ENCODE data around the gene SLC13A2. TPM values are rescaled to one million over a fixed set of nuclear protein-coding genes. Genes with fewer than 3 reads are reported as not detected.

Gene SLC13A2
- total RNA-seq, 5 donors from 2014 or later (not counting 1 experiment from before 2014, with no cell fraction given) = not detected

- no peaks in the 10 kb centered on the region for H3K4me1 Mint-ChIP-seq
- Histone ChIP-seq H3K36me3 (ENCODE audit: control insufficient read depth in 2 of 2, extremely low read depth in 1 of 2, insufficient read depth in 1 of 2, low read length in 1 of 2) (no peaks in the 10 kb centered on the region), H3K4me1 (ENCODE audit: control insufficient read depth in 1 of 2, extremely low read depth in 1 of 2, insufficient read depth in 2 of 2, low read length in 2 of 2) (no peaks in the 10 kb centered on the region), H3K27me3 (replicated peaks in 1 of 2; ENCODE audit: control insufficient read depth in 2 of 2, extremely low read depth in 1 of 2, insufficient read depth in 2 of 2, low read length in 1 of 2) (peaks cover 0 to 75% of the 10 kb centered on the region in 2 experiments), H3K4me3 (ENCODE audit: control insufficient read depth in 1 of 2, extremely low read depth in 1 of 2, low read length in 1 of 2) (no peak overlapping the region), H3K27ac (ENCODE audit: low read length) (no peak overlapping the region), H3K9me3 (no peaks in the 10 kb centered on the region)
- no CpG with 5 or more reads among the region's 3 CpGs for WGBS (ENCODE audit: insufficient coverage)
- no peaks in the 10 kb centered on the region for H3K9me3 Mint-ChIP-seq
- ATAC-seq (replicated peaks in 1 of 4) (no peak), DNase-seq (no peak)
- ChIA-PET CTCF (interaction anchor here in 1 of 2 donors (0.6 kb wide), 2 partner anchors 17 to 93 kb away, joined by 3 read pairs; no protein-coding TSS in a partner anchor), POLR2A (no interaction called here)
- H3K36me3 Mint-ChIP-seq = no peaks in the 10 kb centered on the region
- no peak overlapping the region for H3K27ac Mint-ChIP-seq
- H3K4me3 Mint-ChIP-seq = no peak overlapping the region
- H3K27me3 Mint-ChIP-seq = peaks cover 22 to 47% of the 10 kb centered on the region in 2 donors
Measured at GRCh38 chr17:28511858-28512461, 38.5 kb downstream of the SLC13A2 start.

- H3K27ac ChIP-seq (ENCODE audit: low read length) = no peak overlapping the region
- peaks cover 0 to 61% of the 10 kb centered on the region in 2 experiments for H3K27me3 ChIP-seq (replicated peaks in 1 of 2; ENCODE audit: control insufficient read depth in 2 of 2, extremely low read depth in 1 of 2, insufficient read depth in 2 of 2, low read length in 1 of 2)
- ChIA-PET POLR2A (no interaction called here), CTCF (no interaction called here)
- 78% methylated on average over 7 of the region's 7 CpGs for WGBS (ENCODE audit: insufficient coverage)
- Mint-ChIP-seq H3K9me3 (no peaks in the 10 kb centered on the region), H3K27ac (no peak overlapping the region), H3K36me3 (no peaks in the 10 kb centered on the region), H3K4me3 (no peak overlapping the region), H3K4me1 (no peaks in the 10 kb centered on the region), H3K27me3 (peaks cover 18 to 42% of the 10 kb centered on the region in 2 donors)
- DNase-seq = no peak
- H3K36me3 ChIP-seq (ENCODE audit: control insufficient read depth in 2 of 2, extremely low read depth in 1 of 2, insufficient read depth in 1 of 2, low read length in 1 of 2) = no peaks in the 10 kb centered on the region
- no peak for ATAC-seq (replicated peaks in 1 of 4)
- H3K9me3 ChIP-seq = no peaks in the 10 kb centered on the region
- no peaks in the 10 kb centered on the region for H3K4me1 ChIP-seq (ENCODE audit: control insufficient read depth in 1 of 2, extremely low read depth in 1 of 2, insufficient read depth in 2 of 2, low read length in 2 of 2)
- H3K4me3 ChIP-seq (ENCODE audit: control insufficient read depth in 1 of 2, extremely low read depth in 1 of 2, low read length in 1 of 2) = no peak overlapping the region
Measured at GRCh38 chr17:28513476-28513875, 40.0 kb downstream of the SLC13A2 start.

DNA sequence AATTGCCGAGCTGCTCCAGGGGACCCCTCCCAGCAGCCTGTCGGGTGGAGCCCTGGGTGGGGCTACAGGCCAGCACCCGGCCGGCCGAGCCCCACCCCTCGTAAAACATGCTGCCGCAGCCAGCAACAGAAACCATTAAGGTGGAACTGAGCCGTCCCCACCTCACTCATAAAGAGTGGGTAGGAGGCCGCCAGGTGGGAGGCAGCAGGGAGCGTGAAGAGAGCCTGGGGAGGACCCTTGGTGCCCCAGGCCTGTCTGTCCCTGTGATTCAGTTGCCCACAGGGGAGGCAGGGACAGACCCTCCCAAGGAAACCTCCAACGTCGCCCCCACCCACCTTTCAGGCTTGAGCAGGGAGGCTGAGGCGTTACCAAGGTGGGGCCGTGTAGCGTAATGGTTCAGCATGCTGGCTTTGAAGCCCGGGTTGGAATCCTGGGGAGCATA, 41.1 kb downstream of the SLC13A2 start:
- ChIA-PET CTCF (no interaction called here), POLR2A (interaction anchor here in 1 of 2 donors (0.6 kb wide), 1 partner anchor 23 kb away, joined by 3 read pairs; no protein-coding TSS in a partner anchor)
- no peak overlapping the region for H3K27ac Mint-ChIP-seq
- peaks cover 0 to 54% of the 10 kb centered on the region in 2 experiments for H3K27me3 ChIP-seq (replicated peaks in 1 of 2; ENCODE audit: control insufficient read depth in 2 of 2, extremely low read depth in 1 of 2, insufficient read depth in 2 of 2, low read length in 1 of 2)
- no peaks in the 10 kb centered on the region for H3K36me3 ChIP-seq (ENCODE audit: control insufficient read depth in 2 of 2, extremely low read depth in 1 of 2, insufficient read depth in 1 of 2, low read length in 1 of 2)
- peaks cover 10 to 34% of the 10 kb centered on the region in 2 donors for H3K27me3 Mint-ChIP-seq
- DNase-seq (no peak), ATAC-seq (replicated peaks in 1 of 4) (no peak)
- no peak overlapping the region for H3K4me3 ChIP-seq (ENCODE audit: control insufficient read depth in 1 of 2, extremely low read depth in 1 of 2, low read length in 1 of 2)
- H3K9me3 Mint-ChIP-seq = no peaks in the 10 kb centered on the region
- no peaks in the 10 kb centered on the region for H3K4me1 Mint-ChIP-seq
- H3K36me3 Mint-ChIP-seq = no peaks in the 10 kb centered on the region
- WGBS (ENCODE audit: insufficient coverage) = 89% methylated on average over 7 of the region's 16 CpGs
- H3K9me3 ChIP-seq = no peaks in the 10 kb centered on the region
- H3K4me1 ChIP-seq (ENCODE audit: control insufficient read depth in 1 of 2, extremely low read depth in 1 of 2, insufficient read depth in 2 of 2, low read length in 2 of 2) = no peaks in the 10 kb centered on the region
- H3K27ac ChIP-seq (ENCODE audit: low read length) = no peak overlapping the region
- no peak overlapping the region for H3K4me3 Mint-ChIP-seq

- Histone ChIP-seq H3K27ac (ENCODE audit: low read length) (no peak overlapping the region), H3K9me3 (no peaks in the 10 kb centered on the region), H3K36me3 (ENCODE audit: control insufficient read depth in 2 of 2, extremely low read depth in 1 of 2, insufficient read depth in 1 of 2, low read length in 1 of 2) (no peaks in the 10 kb centered on the region), H3K4me3 (ENCODE audit: control insufficient read depth in 1 of 2, extremely low read depth in 1 of 2, low read length in 1 of 2) (no peak overlapping the region), H3K4me1 (ENCODE audit: control insufficient read depth in 1 of 2, extremely low read depth in 1 of 2, insufficient read depth in 2 of 2, low read length in 2 of 2) (no peaks in the 10 kb centered on the region), H3K27me3 (replicated peaks in 1 of 2; ENCODE audit: control insufficient read depth in 2 of 2, extremely low read depth in 1 of 2, insufficient read depth in 2 of 2, low read length in 1 of 2) (peaks cover 0 to 44% of the 10 kb centered on the region in 2 experiments)
- H3K9me3 Mint-ChIP-seq = no peaks in the 10 kb centered on the region
- H3K36me3 Mint-ChIP-seq = no peaks in the 10 kb centered on the region
- no peaks in the 10 kb centered on the region for H3K4me1 Mint-ChIP-seq
- no peak overlapping the region for H3K4me3 Mint-ChIP-seq
- H3K27me3 Mint-ChIP-seq = peaks cover 2 to 25% of the 10 kb centered on the region in 2 donors
- H3K27ac Mint-ChIP-seq = no peak overlapping the region
- ATAC-seq (replicated peaks in 1 of 4) (no peak), DNase-seq (no peak)
- CTCF ChIA-PET = no interaction called here
- WGBS (ENCODE audit: insufficient coverage) = 88% methylated on average over 1 of the region's 1 CpG
- POLR2A ChIA-PET = no interaction called here
Measured at GRCh38 chr17:28515518-28515917, 42.1 kb downstream of the SLC13A2 start.

- Histone ChIP-seq H3K36me3 (ENCODE audit: control insufficient read depth in 2 of 2, extremely low read depth in 1 of 2, insufficient read depth in 1 of 2, low read length in 1 of 2) (no peaks in the 10 kb centered on the region), H3K9me3 (no peaks in the 10 kb centered on the region), H3K27me3 (replicated peaks in 1 of 2; ENCODE audit: control insufficient read depth in 2 of 2, extremely low read depth in 1 of 2, insufficient read depth in 2 of 2, low read length in 1 of 2) (peaks cover 0 to 22% of the 10 kb centered on the region in 2 experiments), H3K4me3 (ENCODE audit: control insufficient read depth in 1 of 2, extremely low read depth in 1 of 2, low read length in 1 of 2) (no peak overlapping the region), H3K27ac (ENCODE audit: low read length) (no peak overlapping the region), H3K4me1 (ENCODE audit: control insufficient read depth in 1 of 2, extremely low read depth in 1 of 2, insufficient read depth in 2 of 2, low read length in 2 of 2) (no peaks in the 10 kb centered on the region)
- peaks cover 0 to 9% of the 10 kb centered on the region in 2 donors for H3K27me3 Mint-ChIP-seq
- H3K4me3 Mint-ChIP-seq = no peak overlapping the region
- H3K4me1 Mint-ChIP-seq = no peaks in the 10 kb centered on the region
- WGBS (ENCODE audit: insufficient coverage) = no CpG with 5 or more reads among the region's 6 CpGs
- ChIA-PET CTCF (no interaction called here), POLR2A (no interaction called here)
- ATAC-seq (replicated peaks in 1 of 4) = no peak
- H3K9me3 Mint-ChIP-seq = no peaks in the 10 kb centered on the region
- H3K36me3 Mint-ChIP-seq = no peaks in the 10 kb centered on the region
- no peak overlapping the region for H3K27ac Mint-ChIP-seq
- no peak for DNase-seq
Measured at GRCh38 chr17:28518132-28518531, 44.7 kb downstream of the SLC13A2 start.

GRCh38 chr17:28518578-28518977, 45.1 kb downstream of the SLC13A2 start:
- Histone ChIP-seq H3K9me3 (no peaks in the 10 kb centered on the region), H3K27me3 (replicated peaks in 1 of 2; ENCODE audit: control insufficient read depth in 2 of 2, extremely low read depth in 1 of 2, insufficient read depth in 2 of 2, low read length in 1 of 2) (peaks cover 0 to 19% of the 10 kb centered on the region in 2 experiments), H3K4me3 (ENCODE audit: control insufficient read depth in 1 of 2, extremely low read depth in 1 of 2, low read length in 1 of 2) (no peak overlapping the region), H3K27ac (ENCODE audit: low read length) (no peak overlapping the region), H3K36me3 (ENCODE audit: control insufficient read depth in 2 of 2, extremely low read depth in 1 of 2, insufficient read depth in 1 of 2, low read length in 1 of 2) (no peaks in the 10 kb centered on the region), H3K4me1 (ENCODE audit: control insufficient read depth in 1 of 2, extremely low read depth in 1 of 2, insufficient read depth in 2 of 2, low read length in 2 of 2) (no peaks in the 10 kb centered on the region)
- 80% methylated on average over 4 of the region's 7 CpGs for WGBS (ENCODE audit: insufficient coverage)
- no peaks in the 10 kb centered on the region for H3K9me3 Mint-ChIP-seq
- CTCF ChIA-PET = no interaction called here
- ATAC-seq (replicated peaks in 1 of 4) (no peak), DNase-seq (no peak)
- no peaks in the 10 kb centered on the region for H3K36me3 Mint-ChIP-seq
- H3K27ac Mint-ChIP-seq = no peak overlapping the region
- no peaks in the 10 kb centered on the region for H3K4me1 Mint-ChIP-seq
- H3K4me3 Mint-ChIP-seq = no peak overlapping the region
- POLR2A ChIA-PET = no interaction called here
- peaks cover 0 to 6% of the 10 kb centered on the region in 2 donors for H3K27me3 Mint-ChIP-seq

Data from T-cell (primary cell).